K562 (cell line): ENCODE results near the gene ARHGEF1. TPM values are rescaled to one million over a fixed set of nuclear protein-coding genes. Genes with fewer than 3 reads are reported as not detected.

Source experiments
- ATF1 ChIP-seq, 2 experiments: fragments of 450-650 bp in 1 of 2; IDR thresholded peaks; 2 replicates each; pipeline ENCODE4 v1.6.1; 2016; ENCODE audit warnings: missing compliant biosample characterization in 1 of 2, missing genetic modification characterization in 1 of 2
- BCOR ChIP-seq: fragments of 450-650 bp; IDR thresholded peaks from 2 replicates; pipeline ENCODE4 v1.6.1; 2016
- BRD9 ChIP-seq: fragments of 450-650 bp; IDR thresholded peaks from 2 replicates; pipeline ENCODE4 v1.6.1; 2018; ENCODE audit warnings: low read depth; ENCODE audit not compliant: partially characterized antibody
- CEBPG ChIP-seq, 3 experiments: fragments of 200-800 bp in 1 of 3; sonication (Bioruptor generic) in 1 of 3; sonication (generic) in 1 of 3; formaldehyde crosslinking in 1 of 3; IDR thresholded peaks in 2 of 3; conservative IDR thresholded peaks in 1 of 3; 2 replicates each; pipeline versions ENCODE4 v1.6.1 to v1.8.0; 2016 to 2022; ENCODE audit warnings: missing compliant biosample characterization in 2 of 3, missing genetic modification characterization in 2 of 3, mild to moderate bottlenecking in 1 of 3, missing genetic modification reagents in 1 of 3
- ERF ChIP-seq: fragments of 450-650 bp; formaldehyde crosslinking; IDR thresholded peaks from 2 replicates; pipeline ENCODE4 v1.4.0; 2020; ENCODE audit warnings: mild to moderate bottlenecking, mixed read lengths
- FOXP1 ChIP-seq: sonication (generic); formaldehyde crosslinking; IDR thresholded peaks from 2 replicates; pipeline ENCODE4 v1.8.0; 2022; ENCODE audit warnings: mild to moderate bottlenecking, missing genetic modification reagents
- KLF10 ChIP-seq: fragments of 250-450 bp; sonication (Bioruptor Pico); IDR thresholded peaks from 2 replicates; pipeline ENCODE4 v1.6.1; 2021; ENCODE audit warnings: matching md5 sums
- MEF2A ChIP-seq: IDR thresholded peaks from 2 replicates; pipeline ENCODE4 v1.6.1; 2011; ENCODE audit warnings: low read depth, mild to moderate bottlenecking, low read length, moderate library complexity; ENCODE audit not compliant: control insufficient read depth
- PRMT5 ChIP-seq: sonication (generic); formaldehyde crosslinking; IDR thresholded peaks from 2 replicates; pipeline ENCODE4 v1.5.0; 2020; ENCODE audit warnings: missing genetic modification reagents
- SRF ChIP-seq, 2 experiments: fragments of 250-450, 450-650 bp in 1 of 2; sonication (Bioruptor Pico) in 1 of 2; sonication (generic) in 1 of 2; formaldehyde crosslinking; IDR thresholded peaks; 2 replicates each; pipeline versions ENCODE4 v1.5.0 to v1.5.1; 2020 to 2022; ENCODE audit warnings: mild to moderate bottlenecking in 1 of 2, missing genetic modification reagents in 1 of 2
- TAF9B ChIP-seq: fragments of 450-650 bp; IDR thresholded peaks from 2 replicates; pipeline ENCODE4 v1.6.1; 2018; ENCODE audit warnings: mild to moderate bottlenecking; ENCODE audit not compliant: partially characterized antibody
- TEAD1 ChIP-seq, 2 experiments: fragments of 450-650 bp in 1 of 2; sonication (generic) in 1 of 2; formaldehyde crosslinking; IDR thresholded peaks; 2 replicates each; pipeline versions ENCODE4 v1.4.0 to v1.8.0; 2020 to 2022; ENCODE audit warnings: mild to moderate bottlenecking in 2 of 2, missing genetic modification reagents in 1 of 2
- ZC3H4 ChIP-seq: sonication (generic); formaldehyde crosslinking; IDR thresholded peaks from 2 replicates; pipeline ENCODE4 v1.9.0; 2021; ENCODE audit warnings: missing genetic modification reagents, borderline replicate concordance
- ZFP36 ChIP-seq: fragments of 150-350 bp; IDR thresholded peaks from 2 replicates; pipeline ENCODE4 v1.6.1; 2018; ENCODE audit warnings: low read length, low read depth; ENCODE audit not compliant: partially characterized antibody
- ZNF143 ChIP-seq: sonication (generic); formaldehyde crosslinking; IDR thresholded peaks from 2 replicates; pipeline ENCODE4 v1.9.0; 2022; ENCODE audit warnings: mild to moderate bottlenecking, missing genetic modification reagents
- ZNF232 ChIP-seq: sonication (generic); formaldehyde crosslinking; IDR thresholded peaks from 2 replicates; pipeline ENCODE4 v1.8.0; 2022; ENCODE audit warnings: mild to moderate bottlenecking, missing genetic modification reagents
- ZNF24 ChIP-seq: fragments of 450-650 bp; IDR thresholded peaks from 2 replicates; pipeline ENCODE4 v1.6.1; 2016
- ZNF431 ChIP-seq: sonication (generic); formaldehyde crosslinking; IDR thresholded peaks from 2 replicates; pipeline ENCODE4 v1.8.0; 2022; ENCODE audit warnings: mild to moderate bottlenecking, missing genetic modification reagents
- ZNF583 ChIP-seq: fragments of 250-450 bp; sonication (Bioruptor Pico); IDR thresholded peaks from 2 replicates; pipeline ENCODE4 v1.4.0; 2020
- ZNF75A ChIP-seq: fragments of 450-650 bp; formaldehyde crosslinking; IDR thresholded peaks from 2 replicates; pipeline ENCODE4 v1.4.0; 2020; ENCODE audit warnings: mild to moderate bottlenecking
- ZNF764 ChIP-seq: fragments of 250-450 bp; sonication (Bioruptor Pico); IDR thresholded peaks from 2 replicates; pipeline ENCODE4 v1.4.0; 2020; ENCODE audit warnings: low read depth, mild to moderate bottlenecking, moderate library complexity
- polyA plus RNA-seq, 8 experiments: library from polyadenylated mRNA; depleted of rRNA in 4 of 8; stranded (reverse) in 5 of 8; unstranded in 3 of 8; fragments of >200 nt; fragmentation: Nextera tagmentation in 2 of 8; fragmentation: Illumina TruSeq in 1 of 8; extraction: Ambion mirVana in 2 of 8; extraction: Trizol in 1 of 8; gene quantifications; 2 replicates each; pipeline versions ENCODE4 v1.2.1 to v1.2.3, GENCODE V29; 2011 to 2014; ENCODE audit warnings: inconsistent platforms in 1 of 8, missing spikeins in 1 of 8
- total RNA-seq, 7 experiments: library from RNA; depleted of rRNA in 6 of 7; stranded (reverse); fragments of >200 nt in 6 of 7; fragmentation: Illumina TruSeq in 2 of 7; extraction: Trizol in 2 of 7; gene quantifications; 2 replicates each; pipeline versions ENCODE4 v1.2.1 to v1.2.3, GENCODE V29; 2011 to 2021; ENCODE audit warnings: low replicate concordance in 1 of 7
- TF ChIP-seq, protein P1 (sequence below): fragments of 200-800 bp; sonication (Bioruptor generic); IDR thresholded peaks from 2 replicates; pipeline ENCODE4 v1.6.1; 2017; ENCODE audit warnings: missing genetic modification characterization, missing compliant biosample characterization
- TF ChIP-seq, protein P2 (sequence below): fragments of 250-450 bp; sonication (Bioruptor Pico); IDR thresholded peaks from 2 replicates; pipeline ENCODE4 v1.5.0; 2021; ENCODE audit warnings: mild to moderate bottlenecking, borderline replicate concordance
- TF ChIP-seq, protein P3 (sequence below): IDR thresholded peaks from 2 replicates; pipeline ENCODE4 v1.6.1; 2014; ENCODE audit warnings: antibody characterized with exemption

ARHGEF1 gene
- total and polyA plus RNA-seq, 9 of the 15 experiments (the other 6 are each of a cell fraction or from before 2014, with no cell fraction given), result 1.9 to 149 (median 29.8) TPM

DNA sequence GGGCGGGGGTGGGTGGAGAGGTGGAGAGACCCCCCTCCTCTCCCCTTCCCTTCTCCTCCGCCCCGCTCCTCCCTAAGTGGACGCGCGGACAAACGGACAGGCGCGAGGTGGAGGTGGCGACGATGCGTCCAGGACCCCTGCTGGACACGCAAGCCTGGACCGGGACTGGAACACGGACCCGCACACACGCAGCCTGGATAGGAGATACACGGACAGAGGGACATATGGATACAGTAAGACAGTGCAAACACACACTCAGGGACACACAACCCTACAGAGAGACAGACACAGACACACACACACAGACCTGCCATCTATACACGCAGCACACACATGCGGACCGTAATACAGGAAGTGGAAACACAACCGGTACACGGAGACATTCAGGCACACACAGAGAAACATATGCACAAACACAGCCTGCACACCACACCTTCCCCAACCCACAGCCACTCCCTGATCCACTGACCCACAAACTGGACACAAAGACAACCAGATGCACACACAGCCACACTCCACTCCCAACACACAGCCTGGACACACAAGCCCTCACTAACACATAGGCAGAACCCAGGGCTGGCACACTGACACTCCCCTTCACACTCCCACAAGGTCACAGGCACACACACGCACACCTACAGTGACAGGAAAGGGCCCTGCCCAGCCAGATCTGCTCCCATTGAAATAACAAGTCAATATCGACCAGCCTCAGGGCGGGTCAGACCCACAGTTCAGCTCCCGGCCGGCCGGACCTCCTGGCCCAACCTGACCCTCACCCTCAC is 46.0 kb downstream of the ARHGEF1 start (continued):
- no peak for TF ChIP-seq PRMT5 (CRISPR knock-in tag)
- TF ChIP-seq MEF2A, result no peak
- TF ChIP-seq, protein P1, sequence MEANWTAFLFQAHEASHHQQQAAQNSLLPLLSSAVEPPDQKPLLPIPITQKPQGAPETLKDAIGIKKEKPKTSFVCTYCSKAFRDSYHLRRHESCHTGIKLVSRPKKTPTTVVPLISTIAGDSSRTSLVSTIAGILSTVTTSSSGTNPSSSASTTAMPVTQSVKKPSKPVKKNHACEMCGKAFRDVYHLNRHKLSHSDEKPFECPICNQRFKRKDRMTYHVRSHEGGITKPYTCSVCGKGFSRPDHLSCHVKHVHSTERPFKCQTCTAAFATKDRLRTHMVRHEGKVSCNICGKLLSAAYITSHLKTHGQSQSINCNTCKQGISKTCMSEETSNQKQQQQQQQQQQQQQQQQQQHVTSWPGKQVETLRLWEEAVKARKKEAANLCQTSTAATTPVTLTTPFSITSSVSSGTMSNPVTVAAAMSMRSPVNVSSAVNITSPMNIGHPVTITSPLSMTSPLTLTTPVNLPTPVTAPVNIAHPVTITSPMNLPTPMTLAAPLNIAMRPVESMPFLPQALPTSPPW (CRISPR knock-in tag), result no peak; the same call in 1 of the 2 replicates
- no peak for TF ChIP-seq ZNF431 (CRISPR knock-in tag)
- no peak for TF ChIP-seq SRF (CRISPR knock-in tag; IDR thresholded peaks at IDR 0.05)
- TF ChIP-seq TEAD1 (CRISPR knock-in tag; IDR thresholded peaks at IDR 0.05), result peak in 1 of 2 experiments; percentile 48; a peak in 1 of 4 replicates
- peak; percentile 88 for TF ChIP-seq BCOR
- TF ChIP-seq, protein P2, sequence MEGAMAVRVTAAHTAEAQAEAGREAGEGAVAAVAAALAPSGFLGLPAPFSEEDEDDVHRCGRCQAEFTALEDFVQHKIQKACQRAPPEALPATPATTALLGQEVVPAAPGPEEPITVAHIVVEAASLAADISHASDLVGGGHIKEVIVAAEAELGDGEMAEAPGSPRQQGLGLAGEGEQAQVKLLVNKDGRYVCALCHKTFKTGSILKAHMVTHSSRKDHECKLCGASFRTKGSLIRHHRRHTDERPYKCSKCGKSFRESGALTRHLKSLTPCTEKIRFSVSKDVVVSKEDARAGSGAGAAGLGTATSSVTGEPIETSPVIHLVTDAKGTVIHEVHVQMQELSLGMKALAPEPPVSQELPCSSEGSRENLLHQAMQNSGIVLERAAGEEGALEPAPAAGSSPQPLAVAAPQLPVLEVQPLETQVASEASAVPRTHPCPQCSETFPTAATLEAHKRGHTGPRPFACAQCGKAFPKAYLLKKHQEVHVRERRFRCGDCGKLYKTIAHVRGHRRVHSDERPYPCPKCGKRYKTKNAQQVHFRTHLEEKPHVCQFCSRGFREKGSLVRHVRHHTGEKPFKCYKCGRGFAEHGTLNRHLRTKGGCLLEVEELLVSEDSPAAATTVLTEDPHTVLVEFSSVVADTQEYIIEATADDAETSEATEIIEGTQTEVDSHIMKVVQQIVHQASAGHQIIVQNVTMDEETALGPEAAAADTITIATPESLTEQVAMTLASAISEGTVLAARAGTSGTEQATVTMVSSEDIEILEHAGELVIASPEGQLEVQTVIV, result no peak
- 0 out of 2 replicates have a peak, but pooled peaks have one; percentile 5 for TF ChIP-seq ZNF24
- peak; percentile 84 for TF ChIP-seq BRD9
- peak; percentile 15 for TF ChIP-seq ZFP36
- no peak for TF ChIP-seq FOXP1 (CRISPR knock-in tag)
- TF ChIP-seq ZNF232, result no peak
- TF ChIP-seq ZNF75A (CRISPR knock-in tag), result no peak
- no peak for TF ChIP-seq TAF9B
- TF ChIP-seq ERF (CRISPR knock-in tag), result no peak
- TF ChIP-seq KLF10 (CRISPR knock-in tag), result no peak
- TF ChIP-seq, protein P3, sequence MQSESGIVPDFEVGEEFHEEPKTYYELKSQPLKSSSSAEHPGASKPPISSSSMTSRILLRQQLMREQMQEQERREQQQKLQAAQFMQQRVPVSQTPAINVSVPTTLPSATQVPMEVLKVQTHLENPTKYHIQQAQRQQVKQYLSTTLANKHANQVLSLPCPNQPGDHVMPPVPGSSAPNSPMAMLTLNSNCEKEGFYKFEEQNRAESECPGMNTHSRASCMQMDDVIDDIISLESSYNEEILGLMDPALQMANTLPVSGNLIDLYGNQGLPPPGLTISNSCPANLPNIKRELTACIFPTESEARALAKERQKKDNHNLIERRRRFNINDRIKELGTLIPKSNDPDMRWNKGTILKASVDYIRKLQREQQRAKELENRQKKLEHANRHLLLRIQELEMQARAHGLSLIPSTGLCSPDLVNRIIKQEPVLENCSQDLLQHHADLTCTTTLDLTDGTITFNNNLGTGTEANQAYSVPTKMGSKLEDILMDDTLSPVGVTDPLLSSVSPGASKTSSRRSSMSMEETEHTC, result no peak
- no peak for TF ChIP-seq ZC3H4
- no peak for TF ChIP-seq ATF1 (CRISPR knock-in tag; IDR thresholded peaks at IDR 0.05)
- TF ChIP-seq ATF1 (tag; IDR thresholded peaks at IDR 0.05), result peak; percentile 41
- no peak for TF ChIP-seq ZNF143 (CRISPR knock-in tag)
- TF ChIP-seq ZNF764 (CRISPR knock-in tag), result no peak
- no peak for TF ChIP-seq CEBPG (CRISPR knock-in tag; IDR thresholded peaks at IDR 0.05)
- TF ChIP-seq CEBPG (tag; conservative IDR thresholded peaks at IDR 0.05 in 1 of 2, IDR thresholded peaks at IDR 0.05 in 1 of 2), result no peak
- TF ChIP-seq ZNF583, result no peak
